CD8-positive, alpha-beta memory T cell (primary cell): ENCODE measurements around the gene SBNO1. TPM values are rescaled to one million over a fixed set of nuclear protein-coding genes. Genes with fewer than 3 reads are reported as not detected.
"Not testable (repeated sequence)": the region's sequence is repeated elsewhere in the genome, so short reads cannot be mapped to it uniquely, and the experiment has no call there.

Experiments used
- CTCF ChIA-PET: fragments of 350-600 bp; sonication (Branson Sonifier 250); formaldehyde crosslinking; loops from one replicate; lab custom pipeline; 2021; ENCODE audit warnings: antibody characterized with exemption; lab: Charles Lee
- POLR2A ChIA-PET: fragments of 350-600 bp; sonication (Branson Sonifier 250); formaldehyde crosslinking; loops from one replicate; lab custom pipeline; 2021; ENCODE audit warnings: antibody characterized with exemption; lab: Charles Lee
- DNase-seq, 5 donors: peaks; one replicate each; pipeline versions ENCODE4 v3.0.0 to v3.0.0-alpha.2; 2020 to 2022; ENCODE audit warnings: mixed read lengths in 1 of 5
- H3K27ac ChIP-seq: one replicate; pipeline ENCODE4 v1.7.0; 2013; ENCODE audit warnings: low read depth, mild to moderate bottlenecking, low read length, moderate library complexity
- H3K27me3 ChIP-seq: 2 replicates; pipeline ENCODE4 v1.7.0; 2013; ENCODE audit warnings: low read length, mild to moderate bottlenecking; ENCODE audit not compliant: insufficient read depth, poor library complexity, severe bottlenecking
- H3K36me3 ChIP-seq: 2 replicates; pipeline ENCODE4 v1.7.0; 2013; ENCODE audit warnings: mild to moderate bottlenecking, low read length, moderate library complexity; ENCODE audit not compliant: insufficient read depth
- H3K4me1 ChIP-seq: 2 replicates; pipeline ENCODE4 v1.7.0; 2013; ENCODE audit warnings: mild to moderate bottlenecking, low read length, moderate library complexity; ENCODE audit not compliant: insufficient read depth
- H3K4me3 ChIP-seq: 2 replicates; pipeline ENCODE4 v1.7.0; 2013; ENCODE audit warnings: mild to moderate bottlenecking, low read length
- H3K9me3 ChIP-seq: 2 replicates; pipeline ENCODE4 v1.7.0; 2013; ENCODE audit warnings: mild to moderate bottlenecking, low read length
- H3K27ac Mint-ChIP-seq, 8 donors: one replicate each; pipeline ENCODE4 v1.8.0; 2020 to 2021; ENCODE audit warnings: mixed read lengths in 8 of 8, mild to moderate bottlenecking in 6 of 8, inconsistent platforms in 3 of 8, moderate library complexity in 3 of 8
- H3K27me3 Mint-ChIP-seq, 2 donors: one replicate each; pipeline ENCODE4 v1.8.0; 2020 to 2021; ENCODE audit warnings: mixed read lengths in 2 of 2, mild to moderate bottlenecking in 1 of 2, moderate library complexity in 1 of 2
- H3K36me3 Mint-ChIP-seq, 3 donors: one replicate each; pipeline ENCODE4 v1.8.0; 2020 to 2021; ENCODE audit warnings: mixed read lengths in 3 of 3, inconsistent platforms in 1 of 3, mild to moderate bottlenecking in 1 of 3
- H3K4me1 Mint-ChIP-seq, 3 donors: one replicate each; pipeline ENCODE4 v1.8.0; 2020 to 2021; ENCODE audit warnings: mixed read lengths in 3 of 3, inconsistent platforms in 1 of 3, mild to moderate bottlenecking in 1 of 3
- H3K4me3 Mint-ChIP-seq, 7 donors: one replicate each; pipeline ENCODE4 v1.8.0; 2020 to 2021; ENCODE audit warnings: mixed read lengths in 7 of 7, mild to moderate bottlenecking in 6 of 7, moderate library complexity in 4 of 7, inconsistent platforms in 2 of 7
- H3K9me3 Mint-ChIP-seq, 5 donors: one replicate each; pipeline ENCODE4 v1.8.0; 2020 to 2022; ENCODE audit warnings: mixed read lengths in 5 of 5, mild to moderate bottlenecking in 3 of 5, moderate library complexity in 2 of 5, inconsistent platforms in 1 of 5
- polyA plus RNA-seq: library from polyadenylated mRNA; unstranded; fragments of 300-500 nt; fragmentation: Illumina TruSeq; gene quantifications from one replicate; pipeline ENCODE4 v1.2.3, GENCODE V29; 2021
- total RNA-seq, 2 experiments: library from RNA; stranded (reverse); gene quantifications; one replicate each; pipeline ENCODE4 v1.2.3, GENCODE V29; 2021

Gene SBNO1
- total and polyA plus RNA-seq, 3 experiments from 2014 or later, result 42.8 to 53.8 (median 52.1) TPM

- H3K4me1 Mint-ChIP-seq, result peaks cover 9 to 18% (median 12%) of the 10 kb centered on the region in 3 donors
- no peaks in the 10 kb centered on the region for H3K9me3 Mint-ChIP-seq
- Histone ChIP-seq H3K27me3 (no peaks in the 10 kb centered on the region), H3K9me3 (no peaks in the 10 kb centered on the region), H3K36me3 (peaks cover 25% of the 10 kb centered on the region), H3K27ac (no peak overlapping the region), H3K4me3 (no peak overlapping the region), H3K4me1 (no peaks in the 10 kb centered on the region)
- DNase-seq, result peak in 2 of 5 donors; percentile 3 to 12
- peak overlapping the region in 6 of 8 donors; percentile 62 to 93 (median 76) for H3K27ac Mint-ChIP-seq
- peak overlapping the region in 2 of 7 donors; percentile 3 to 47 for H3K4me3 Mint-ChIP-seq
- no peaks in the 10 kb centered on the region for H3K27me3 Mint-ChIP-seq
- ChIA-PET POLR2A (no interaction called here), CTCF (no interaction called here)
- peaks cover 4 to 72% (median 13%) of the 10 kb centered on the region in 3 donors for H3K36me3 Mint-ChIP-seq
Measured at GRCh38 chr12:123336530-123336929, 28.1 kb downstream of the SBNO1 start.

GRCh38 chr12:123335490-123335889, 29.2 kb downstream of the SBNO1 start:
- peaks cover 24% of the 10 kb centered on the region for H3K36me3 ChIP-seq
- Mint-ChIP-seq H3K4me3 (no peak overlapping the region), H3K27me3 (no peaks in the 10 kb centered on the region), H3K9me3 (no peaks in the 10 kb centered on the region), H3K36me3 (peaks cover under 1 to 74% (median 12%) of the 10 kb centered on the region in 3 donors), H3K27ac (peak overlapping the region in 1 of 8 donors; percentile 32), H3K4me1 (peaks cover 8 to 18% (median 9%) of the 10 kb centered on the region in 3 donors)
- no peak overlapping the region for H3K4me3 ChIP-seq
- H3K27me3 ChIP-seq, result no peaks in the 10 kb centered on the region
- H3K4me1 ChIP-seq, result no peaks in the 10 kb centered on the region
- POLR2A ChIA-PET, result no interaction called here
- H3K9me3 ChIP-seq, result no peaks in the 10 kb centered on the region
- no peak overlapping the region for H3K27ac ChIP-seq
- CTCF ChIA-PET, result no interaction called here
- no peak for DNase-seq

GRCh38 chr12:123329799-123330198, 34.8 kb downstream of the SBNO1 start:
- H3K4me1 Mint-ChIP-seq, result no peaks in the 10 kb centered on the region
- ChIA-PET CTCF (no interaction called here), POLR2A (no interaction called here)
- peaks cover 6 to 76% (median 17%) of the 10 kb centered on the region in 3 donors for H3K36me3 Mint-ChIP-seq
- Histone ChIP-seq H3K27ac (no peak overlapping the region), H3K4me3 (no peak overlapping the region), H3K9me3 (no peaks in the 10 kb centered on the region), H3K36me3 (peaks cover 44% of the 10 kb centered on the region), H3K4me1 (no peaks in the 10 kb centered on the region), H3K27me3 (no peaks in the 10 kb centered on the region)
- no peaks in the 10 kb centered on the region for H3K27me3 Mint-ChIP-seq
- H3K4me3 Mint-ChIP-seq, result no peak overlapping the region
- H3K27ac Mint-ChIP-seq, result peak overlapping the region in 1 of 8 donors; percentile 75
- DNase-seq, result no peak
- H3K9me3 Mint-ChIP-seq, result no peaks in the 10 kb centered on the region

GRCh38 chr12:123319826-123320225, 44.8 kb downstream of the SBNO1 start:
- no peak overlapping the region for H3K4me3 ChIP-seq
- CTCF ChIA-PET, result interaction anchor here (1.7 kb wide), 1 partner anchor 30 kb away, joined by 3 read pairs; no protein-coding TSS in a partner anchor
- H3K4me1 Mint-ChIP-seq, result no peaks in the 10 kb centered on the region

GRCh38 chr12:123319273-123319672, 45.4 kb downstream of the SBNO1 start:
- ChIA-PET CTCF (interaction anchor here (1.7 kb wide), 1 partner anchor 30 kb away, joined by 3 read pairs; no protein-coding TSS in a partner anchor), POLR2A (no interaction called here)

More at GRCh38 chr12:123319826-123320225, 44.8 kb downstream of the SBNO1 start:
- Histone ChIP-seq H3K4me1 (no peaks in the 10 kb centered on the region), H3K27me3 (no peaks in the 10 kb centered on the region), H3K36me3 (peaks cover 56% of the 10 kb centered on the region), H3K27ac (no peak overlapping the region), H3K9me3 (no peaks in the 10 kb centered on the region)
- DNase-seq, result no peak
- no peak overlapping the region for H3K4me3 Mint-ChIP-seq
- POLR2A ChIA-PET, result no interaction called here
- H3K27ac Mint-ChIP-seq, result no peak overlapping the region
- H3K36me3 Mint-ChIP-seq, result peaks cover 7 to 86% (median 26%) of the 10 kb centered on the region in 3 donors
- no peaks in the 10 kb centered on the region for H3K27me3 Mint-ChIP-seq
- H3K9me3 Mint-ChIP-seq, result no peaks in the 10 kb centered on the region

GRCh38 chr12:123313046-123313445, 51.6 kb downstream of the SBNO1 start:
- DNase-seq, H3K9me3 Mint-ChIP-seq, H3K27ac Mint-ChIP-seq, H3K4me1 Mint-ChIP-seq, H3K27me3 ChIP-seq, H3K4me1 ChIP-seq, H3K4me3 Mint-ChIP-seq, H3K4me3 ChIP-seq, POLR2A ChIA-PET, H3K9me3 ChIP-seq, H3K27me3 Mint-ChIP-seq, H3K27ac ChIP-seq: not testable (repeated sequence)
- peaks cover 50% of the 10 kb centered on the region for H3K36me3 ChIP-seq
- CTCF ChIA-PET, result interaction anchor here (1.2 kb wide), 1 partner anchor 11 kb away, joined by 3 read pairs; no protein-coding TSS in a partner anchor
- peaks cover 0 to 92% (median 22%) of the 10 kb centered on the region in 3 donors for H3K36me3 Mint-ChIP-seq

More at GRCh38 chr12:123319273-123319672, 45.4 kb downstream of the SBNO1 start:
- no peak overlapping the region for H3K4me3 Mint-ChIP-seq
- H3K4me1 Mint-ChIP-seq, result no peaks in the 10 kb centered on the region
- H3K9me3 Mint-ChIP-seq, result no peaks in the 10 kb centered on the region
- H3K36me3 ChIP-seq, result peaks cover 51% of the 10 kb centered on the region
- H3K4me1 ChIP-seq, result no peaks in the 10 kb centered on the region
- H3K36me3 Mint-ChIP-seq, result peaks cover 7 to 88% (median 26%) of the 10 kb centered on the region in 3 donors
- H3K4me3 ChIP-seq, result no peak overlapping the region
- no peak overlapping the region for H3K27ac ChIP-seq
- peak overlapping the region in 1 of 8 donors; percentile 33 for H3K27ac Mint-ChIP-seq
- H3K9me3 ChIP-seq, result no peaks in the 10 kb centered on the region
- H3K27me3 ChIP-seq, result no peaks in the 10 kb centered on the region
- H3K27me3 Mint-ChIP-seq, result no peaks in the 10 kb centered on the region
- no peak for DNase-seq

GRCh38 chr12:123306200-123306599, 58.4 kb downstream of the SBNO1 start:
- POLR2A ChIA-PET, result no interaction called here
- no peaks in the 10 kb centered on the region for H3K4me1 ChIP-seq
- peaks cover 42% of the 10 kb centered on the region for H3K36me3 ChIP-seq
- H3K9me3 Mint-ChIP-seq, result no peaks in the 10 kb centered on the region
- H3K4me3 Mint-ChIP-seq, result no peak overlapping the region
- no peaks in the 10 kb centered on the region for H3K27me3 Mint-ChIP-seq
- H3K36me3 Mint-ChIP-seq, result peaks cover 11 to 92% (median 20%) of the 10 kb centered on the region in 3 donors
- no peak overlapping the region for H3K4me3 ChIP-seq
- H3K27ac Mint-ChIP-seq, result peak overlapping the region in 2 of 8 donors; percentile 23 to 50
- CTCF ChIA-PET, result no interaction called here
- H3K4me1 Mint-ChIP-seq, result no peaks in the 10 kb centered on the region
- no peaks in the 10 kb centered on the region for H3K9me3 ChIP-seq
- no peak for DNase-seq
- no peaks in the 10 kb centered on the region for H3K27me3 ChIP-seq
- no peak overlapping the region for H3K27ac ChIP-seq

- Histone ChIP-seq H3K4me1 (no peaks in the 10 kb centered on the region), H3K4me3 (no peak overlapping the region), H3K27me3 (no peaks in the 10 kb centered on the region), H3K36me3 (peaks cover 34% of the 10 kb centered on the region), H3K27ac (no peak overlapping the region), H3K9me3 (no peaks in the 10 kb centered on the region)
- H3K9me3 Mint-ChIP-seq, result no peaks in the 10 kb centered on the region
- H3K27me3 Mint-ChIP-seq, result no peaks in the 10 kb centered on the region
- no peaks in the 10 kb centered on the region for H3K4me1 Mint-ChIP-seq
- CTCF ChIA-PET, result no interaction called here
- H3K4me3 Mint-ChIP-seq, result no peak overlapping the region
- POLR2A ChIA-PET, result no interaction called here
- no peak for DNase-seq
- no peak overlapping the region for H3K27ac Mint-ChIP-seq
- H3K36me3 Mint-ChIP-seq, result peaks cover 13 to 89% (median 22%) of the 10 kb centered on the region in 3 donors
Measured at GRCh38 chr12:123305136-123305535, 59.5 kb downstream of the SBNO1 start.
